LNCaP clone FGC (cell line): ENCODE measurements around the gene CPEB4.
A peak's percentile ranks its signal among the peaks of the same experiment; 100 is the strongest.

Experiments
- DNase-seq: peaks from one replicate; pipeline ENCODE4 v3.0.0-alpha.2; 2011; ENCODE audit warnings: low read depth
- H3K4me3 ChIP-seq: 2 replicates; pipeline ENCODE4 v1.5.1; 2011; ENCODE audit warnings: mild to moderate bottlenecking, low read depth, low read length, control low read depth
- TF ChIP-seq, protein P1 (sequence below): IDR thresholded peaks from 2 replicates; pipeline ENCODE4 v1.5.1; 2012; ENCODE audit warnings: mild to moderate bottlenecking; ENCODE audit not compliant: control insufficient read depth, insufficient read depth; ENCODE audit errors: extremely low read depth

CPEB4 gene

DNA sequence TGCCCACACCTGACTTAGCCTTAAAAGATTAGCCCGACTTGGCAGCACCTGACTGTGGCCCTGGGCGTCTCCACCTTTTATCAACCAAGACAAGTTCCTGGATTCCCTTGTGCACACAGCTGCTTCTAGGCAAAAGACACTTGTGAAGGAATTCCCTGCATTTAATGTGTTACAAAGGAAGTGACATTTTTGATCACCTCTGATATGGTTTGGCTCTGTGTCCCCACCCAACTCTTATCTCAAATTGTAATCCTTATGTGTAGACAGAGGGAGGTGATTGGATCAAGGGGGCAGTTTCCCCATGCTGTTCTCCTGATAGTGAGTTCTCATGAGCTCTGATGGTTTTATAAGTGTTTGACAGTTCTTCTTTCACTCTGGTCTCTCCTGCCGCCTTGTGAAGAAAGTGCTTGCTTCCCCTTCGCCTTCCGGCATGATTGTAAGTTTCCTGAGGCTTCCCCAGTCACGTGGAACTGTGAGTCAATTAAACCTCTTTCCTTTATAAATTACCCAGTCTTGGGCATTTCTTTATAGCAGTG lies 2.6 kb upstream of the CPEB4 start:
- no peak for DNase-seq

DNA sequence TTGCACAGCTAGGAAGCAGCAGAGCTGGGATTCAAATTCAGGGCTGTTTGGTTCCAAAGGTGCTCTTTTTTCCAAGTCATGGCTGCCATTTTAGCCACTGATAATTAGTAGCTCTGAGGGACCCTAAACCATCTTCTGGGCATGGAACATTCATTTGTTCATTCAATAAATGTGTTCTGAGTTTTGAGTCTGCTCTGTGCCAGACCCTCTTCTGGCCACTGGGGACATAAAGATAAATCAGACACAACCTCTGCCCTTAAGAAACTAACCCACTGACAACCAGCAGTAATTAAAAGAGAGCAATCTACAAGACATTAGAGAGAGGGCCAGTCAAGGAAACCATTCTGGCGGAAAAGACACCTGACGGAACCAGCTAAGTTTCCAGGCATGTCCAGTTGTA lies 2.0 kb upstream of the CPEB4 start:
- no peak for DNase-seq
- H3K4me3 ChIP-seq: no peak overlapping the region
- TF ChIP-seq, protein P1, sequence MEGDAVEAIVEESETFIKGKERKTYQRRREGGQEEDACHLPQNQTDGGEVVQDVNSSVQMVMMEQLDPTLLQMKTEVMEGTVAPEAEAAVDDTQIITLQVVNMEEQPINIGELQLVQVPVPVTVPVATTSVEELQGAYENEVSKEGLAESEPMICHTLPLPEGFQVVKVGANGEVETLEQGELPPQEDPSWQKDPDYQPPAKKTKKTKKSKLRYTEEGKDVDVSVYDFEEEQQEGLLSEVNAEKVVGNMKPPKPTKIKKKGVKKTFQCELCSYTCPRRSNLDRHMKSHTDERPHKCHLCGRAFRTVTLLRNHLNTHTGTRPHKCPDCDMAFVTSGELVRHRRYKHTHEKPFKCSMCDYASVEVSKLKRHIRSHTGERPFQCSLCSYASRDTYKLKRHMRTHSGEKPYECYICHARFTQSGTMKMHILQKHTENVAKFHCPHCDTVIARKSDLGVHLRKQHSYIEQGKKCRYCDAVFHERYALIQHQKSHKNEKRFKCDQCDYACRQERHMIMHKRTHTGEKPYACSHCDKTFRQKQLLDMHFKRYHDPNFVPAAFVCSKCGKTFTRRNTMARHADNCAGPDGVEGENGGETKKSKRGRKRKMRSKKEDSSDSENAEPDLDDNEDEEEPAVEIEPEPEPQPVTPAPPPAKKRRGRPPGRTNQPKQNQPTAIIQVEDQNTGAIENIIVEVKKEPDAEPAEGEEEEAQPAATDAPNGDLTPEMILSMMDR: no peak

More for the DNA sequence above, 2.6 kb upstream of the CPEB4 start:
- TF ChIP-seq, protein P1: no peak
- H3K4me3 ChIP-seq: no peak overlapping the region

DNA sequence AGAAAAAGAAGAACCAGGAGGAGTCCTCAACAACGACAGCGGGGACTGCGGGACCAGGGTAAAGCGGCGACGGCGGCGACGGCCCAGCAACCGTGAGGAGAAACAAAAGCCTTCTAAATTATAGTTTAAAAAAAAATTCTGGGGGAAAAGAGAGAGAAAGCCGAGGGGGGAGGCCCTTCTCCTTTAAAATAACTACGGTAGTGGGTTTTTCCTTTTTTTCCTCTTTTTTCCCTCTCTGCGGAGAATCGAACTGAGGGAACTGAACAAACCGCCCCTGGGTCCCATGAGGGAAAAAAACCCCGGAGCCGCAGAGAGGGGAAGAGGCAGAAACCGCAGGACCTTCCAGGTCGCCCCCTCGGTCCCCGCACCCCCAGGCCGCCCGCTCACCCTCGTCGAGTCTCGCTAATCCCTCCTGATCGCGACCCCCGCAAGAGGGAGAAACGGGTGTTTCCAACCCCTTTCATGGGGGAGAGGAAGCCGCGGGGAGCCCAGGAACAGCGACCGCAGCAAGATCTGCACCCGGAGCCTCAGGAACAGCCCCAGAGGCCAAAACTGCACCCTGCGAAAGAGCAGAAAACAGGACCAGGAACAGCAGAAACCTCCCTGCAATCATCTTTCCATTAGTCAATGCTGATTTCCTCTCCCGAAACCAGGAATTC lies 453 bp downstream of the CPEB4 start:
- TF ChIP-seq, protein P1: no peak
- no peak for DNase-seq
- peak overlapping the region; percentile 90 for H3K4me3 ChIP-seq

DNA sequence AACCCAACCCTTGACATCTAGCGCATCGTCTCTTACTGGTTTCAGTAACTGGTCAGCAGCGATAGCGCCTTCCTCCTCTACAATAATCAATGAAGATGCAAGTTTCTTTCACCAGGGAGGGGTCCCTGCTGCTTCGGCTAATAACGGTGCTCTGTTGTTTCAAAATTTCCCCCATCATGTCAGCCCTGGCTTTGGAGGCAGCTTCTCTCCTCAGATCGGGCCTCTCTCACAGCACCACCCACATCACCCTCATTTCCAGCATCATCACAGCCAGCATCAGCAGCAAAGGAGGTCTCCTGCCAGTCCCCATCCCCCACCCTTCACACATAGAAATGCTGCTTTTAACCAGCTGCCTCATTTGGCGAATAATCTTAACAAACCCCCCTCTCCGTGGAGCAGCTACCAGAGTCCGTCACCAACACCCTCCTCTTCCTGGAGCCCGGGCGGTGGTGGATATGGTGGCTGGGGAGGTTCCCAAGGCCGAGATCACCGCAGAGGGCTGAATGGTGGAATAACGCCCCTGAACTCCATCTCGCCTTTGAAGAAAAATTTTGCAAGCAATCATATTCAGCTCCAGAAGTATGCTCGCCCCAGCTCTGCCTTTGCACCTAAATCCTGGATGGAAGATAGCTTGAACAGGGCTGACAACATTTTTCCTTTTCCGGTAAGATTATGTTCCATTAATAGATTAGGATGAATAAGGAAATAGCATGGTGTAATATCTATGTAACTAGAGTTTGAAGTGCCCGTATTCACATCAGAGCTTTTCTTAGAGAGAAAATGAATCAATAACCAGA lies 2.2 kb downstream of the CPEB4 start:
- no peak for DNase-seq

DNA sequence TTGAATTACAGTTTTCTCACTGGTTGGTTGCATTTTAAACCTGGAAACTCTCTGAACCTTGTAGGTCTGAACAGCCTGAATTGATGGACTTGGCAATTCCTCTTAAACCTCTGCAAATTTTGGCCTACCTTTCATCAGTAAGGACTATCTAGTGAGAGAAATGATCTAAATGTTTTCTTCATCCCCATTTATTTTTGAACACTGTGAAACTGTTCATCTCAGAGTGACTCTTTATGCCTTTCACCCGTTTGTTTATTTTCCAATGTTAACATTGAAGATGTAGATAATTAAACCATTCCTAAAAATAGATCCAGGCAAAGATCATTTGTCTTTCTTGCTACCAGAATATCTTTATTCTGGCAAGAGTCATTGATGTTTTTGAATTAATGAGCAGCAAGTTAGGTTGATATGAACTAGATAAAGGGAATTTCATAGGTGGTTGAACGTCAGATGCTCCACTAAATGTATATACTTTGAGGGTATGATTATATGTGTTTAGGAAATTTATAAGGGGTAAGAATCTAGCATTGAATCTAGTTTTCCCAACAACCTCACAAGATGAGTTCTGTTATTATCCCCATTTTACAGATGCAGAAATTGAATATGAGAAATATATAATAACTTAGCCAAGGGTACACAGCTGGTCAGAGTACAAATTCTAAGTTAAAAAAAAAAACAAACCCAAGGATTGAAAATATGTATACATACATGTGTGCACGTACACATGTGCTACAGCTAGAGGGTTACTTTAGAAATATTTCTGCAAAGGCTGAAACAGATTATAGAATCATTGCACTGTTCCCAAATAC lies 3.4 kb downstream of the CPEB4 start:
- TF ChIP-seq, protein P1: no peak
- no peak for DNase-seq
- peak overlapping the region; percentile 90 for H3K4me3 ChIP-seq

More for the DNA sequence above, 2.2 kb downstream of the CPEB4 start:
- peak overlapping the region; percentile 90 for H3K4me3 ChIP-seq
- TF ChIP-seq, protein P1: no peak

DNA sequence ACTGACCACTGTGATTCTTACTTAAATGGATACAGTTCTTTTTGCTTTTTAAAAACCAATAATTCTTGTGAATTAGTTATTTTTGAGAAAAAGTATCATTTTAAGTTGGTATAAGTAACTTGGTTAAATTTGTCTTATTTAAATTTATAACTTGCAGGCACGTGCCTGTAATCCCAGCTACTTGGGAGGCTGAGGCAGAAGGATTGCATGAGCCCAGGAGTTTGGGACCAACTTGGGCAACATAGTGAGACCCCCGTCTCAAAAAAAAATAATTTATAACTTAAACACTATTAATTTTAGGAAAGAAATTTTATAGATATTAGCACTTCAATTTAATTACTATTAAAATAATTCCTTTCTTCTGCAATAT lies 5.0 kb downstream of the CPEB4 start:
- peak overlapping the region; percentile 90 for H3K4me3 ChIP-seq
- DNase-seq: no peak
- TF ChIP-seq, protein P1: no peak
